Neuronal stem cell (in vitro differentiated cells): ENCODE data around the gene CYP4X1.
"Not testable (repeated sequence)": the region's sequence is repeated elsewhere in the genome, so short reads cannot be mapped to it uniquely, and the experiment has no call there.

Source experiments
- DNase-seq: peaks from one replicate; pipeline ENCODE4 v3.0.0-alpha.2; 2013; ENCODE audit warnings: low spot score
- H2AFZ ChIP-seq: one replicate; pipeline ENCODE4 v1.6.1; 2013; ENCODE audit warnings: mild to moderate bottlenecking, low read length, inconsistent platforms
- H2AK5ac ChIP-seq: 2 replicates; pipeline ENCODE4 v1.6.1; 2013; ENCODE audit warnings: low read depth, mild to moderate bottlenecking, inconsistent platforms, low read length, moderate library complexity, mixed read lengths
- H2BK120ac ChIP-seq: 2 replicates; pipeline ENCODE4 v1.6.1; 2013; ENCODE audit warnings: low read depth, mild to moderate bottlenecking, inconsistent platforms, low read length, moderate library complexity, mixed read lengths
- H2BK12ac ChIP-seq: one replicate; pipeline ENCODE4 v1.6.1; 2013; ENCODE audit warnings: low read length, inconsistent platforms
- H2BK15ac ChIP-seq: 2 replicates; pipeline ENCODE4 v1.6.1; 2013; ENCODE audit warnings: mild to moderate bottlenecking, low read length, inconsistent platforms, mixed read lengths
- H2BK5ac ChIP-seq: one replicate; pipeline ENCODE4 v1.6.1; 2013; ENCODE audit warnings: inconsistent platforms, mild to moderate bottlenecking, low read length, moderate library complexity
- H3K14ac ChIP-seq: one replicate; pipeline ENCODE4 v1.6.1; 2013; ENCODE audit warnings: low read length, inconsistent platforms
- H3K18ac ChIP-seq: 2 replicates; pipeline ENCODE4 v1.6.1; 2013; ENCODE audit warnings: low read length, inconsistent platforms
- H3K23ac ChIP-seq: 2 replicates; pipeline ENCODE4 v1.6.1; 2013; ENCODE audit warnings: low read depth, mild to moderate bottlenecking, mixed read lengths, low read length, inconsistent platforms; ENCODE audit not compliant: poor library complexity
- H3K27ac ChIP-seq: replicated peaks from 3 replicates; pipeline ENCODE4 v1.5.1; 2013; ENCODE audit warnings: low read length, inconsistent platforms
- H3K27me3 ChIP-seq, 3 experiments: 2 replicates each; pipeline ENCODE4 v1.6.1; 2013; ENCODE audit warnings: low read length in 3 of 3, mild to moderate bottlenecking in 2 of 3, inconsistent platforms in 1 of 3, low read depth in 1 of 3, mixed read lengths in 1 of 3, moderate library complexity in 1 of 3; ENCODE audit not compliant: control insufficient read depth in 3 of 3, insufficient read depth in 3 of 3
- H3K36me3 ChIP-seq, 2 donors: replicated peaks in 1 of 2; 2 replicates each; pipeline ENCODE4 v1.6.1; 2013; ENCODE audit warnings: low read length in 2 of 2; ENCODE audit not compliant: control insufficient read depth in 2 of 2, insufficient read depth in 2 of 2
- H3K4ac ChIP-seq: 2 replicates; pipeline ENCODE4 v1.6.1; 2013; ENCODE audit warnings: inconsistent platforms, mild to moderate bottlenecking, low read length, moderate library complexity
- H3K4me1 ChIP-seq, 2 donors: 1 replicate in 1 of 2; 2 replicates in 1 of 2; pipeline ENCODE4 v1.6.1; 2013; ENCODE audit warnings: low read length in 2 of 2, low read depth in 1 of 2; ENCODE audit not compliant: control insufficient read depth in 2 of 2, insufficient read depth in 1 of 2
- H3K4me2 ChIP-seq: one replicate; pipeline ENCODE4 v1.6.1; 2013; ENCODE audit warnings: mild to moderate bottlenecking, low read length, inconsistent platforms; ENCODE audit not compliant: insufficient read depth, poor library complexity, severe bottlenecking
- H3K4me3 ChIP-seq, 2 donors: 2 replicates each; pipeline ENCODE4 v1.5.1; 2013; ENCODE audit warnings: low read length in 2 of 2, mild to moderate bottlenecking in 2 of 2, inconsistent platforms in 1 of 2, moderate library complexity in 1 of 2
- H3K79me1 ChIP-seq: one replicate; pipeline ENCODE4 v1.6.1; 2013; ENCODE audit warnings: low read depth, mild to moderate bottlenecking, inconsistent platforms, low read length, moderate library complexity
- H3K9ac ChIP-seq: one replicate; pipeline ENCODE4 v1.6.1; 2013; ENCODE audit warnings: mild to moderate bottlenecking, low read depth, low read length, inconsistent platforms; ENCODE audit not compliant: poor library complexity
- H3K9me3 ChIP-seq, 2 donors: replicated peaks in 1 of 2; 2 replicates each; pipeline versions ENCODE3 to v1.6.1; 2013; ENCODE audit warnings: low read length in 2 of 2, mild to moderate bottlenecking in 2 of 2, inconsistent platforms in 1 of 2, low read depth in 1 of 2, mixed read lengths in 1 of 2, moderate library complexity in 1 of 2; ENCODE audit not compliant: control insufficient read depth in 2 of 2, insufficient read depth in 1 of 2
- H4K8ac ChIP-seq: one replicate; pipeline ENCODE4 v1.6.1; 2013; ENCODE audit warnings: low read depth, mild to moderate bottlenecking, inconsistent platforms, low read length, moderate library complexity
- H4K91ac ChIP-seq: one replicate; pipeline ENCODE4 v1.6.1; 2013; ENCODE audit warnings: low read length, low read depth, mild to moderate bottlenecking, inconsistent platforms; ENCODE audit not compliant: poor library complexity
- WGBS, 2 donors: extraction: QIAGEN DNeasy Blood & Tissue Kit; methylation state at CpG; one replicate each; pipeline ENCODE4 v1.1.7; 2013; ENCODE audit warnings: missing lambda C conversion rate in 2 of 2, mixed read lengths in 1 of 2; ENCODE audit not compliant: insufficient read length in 2 of 2, insufficient replicate concordance in 1 of 2; ENCODE audit errors: extremely low coverage in 2 of 2; 5-methylcytosine and 5-hydroxymethylcytosine counted together

The CYP4X1 gene

GRCh38 chr1:46990541-46990940 lies 32.9 kb upstream of the CYP4X1 start:
- not testable (repeated sequence) for H3K4me3 ChIP-seq

DNA sequence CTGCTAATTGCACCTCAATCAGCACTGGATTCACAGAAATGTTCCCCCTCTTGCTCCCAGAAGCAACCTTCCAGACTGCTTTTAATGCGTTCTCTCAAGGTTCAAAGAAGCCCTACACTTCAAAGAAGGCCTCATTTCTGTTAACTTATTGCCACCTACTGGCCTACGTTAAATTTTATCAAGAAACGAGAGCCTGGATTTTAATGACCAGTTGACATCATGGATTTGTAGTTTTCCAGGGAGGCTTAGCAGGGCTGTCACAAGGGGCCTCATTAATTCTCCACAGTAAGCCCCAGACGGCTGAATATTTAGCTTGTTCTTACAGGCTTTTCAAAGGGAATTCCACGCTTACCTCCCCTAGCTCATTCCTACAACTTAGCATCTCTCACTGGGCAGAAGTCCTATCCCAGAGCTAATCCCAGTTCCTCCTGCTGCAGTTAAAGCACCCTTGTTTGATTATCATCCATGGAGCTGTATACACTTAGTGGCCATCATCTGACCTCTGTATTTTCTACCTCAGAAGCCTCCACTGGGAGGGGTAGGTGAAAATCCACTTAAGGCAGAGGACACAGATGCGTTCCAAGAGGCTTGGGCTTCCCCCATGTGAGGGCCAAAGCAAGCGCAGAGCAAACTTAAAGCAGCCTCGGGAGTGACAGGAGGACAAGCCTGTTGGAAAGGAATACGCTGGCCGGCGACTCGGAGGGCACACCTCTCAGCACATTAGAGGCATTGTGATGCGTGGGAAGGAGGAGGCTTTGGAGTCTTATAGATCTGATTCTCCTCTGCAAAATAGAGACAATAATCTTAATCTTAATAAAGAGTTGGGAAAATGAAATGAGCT lies 32.2 kb upstream of the CYP4X1 start:
- no CpG with 5 or more reads among the region's 13 CpGs for WGBS, 2 donors
- DNase-seq: peak; percentile 36

More at GRCh38 chr1:46990541-46990940, 32.9 kb upstream of the CYP4X1 start:
- H3K4me1 ChIP-seq, H3K14ac ChIP-seq, H4K91ac ChIP-seq, H3K23ac ChIP-seq, H3K4me2 ChIP-seq, H2AFZ ChIP-seq, H2BK12ac ChIP-seq, H3K9ac ChIP-seq, H3K27ac ChIP-seq, H2BK120ac ChIP-seq, H3K4ac ChIP-seq, H2BK15ac ChIP-seq, H4K8ac ChIP-seq, H3K18ac ChIP-seq, H2AK5ac ChIP-seq, H2BK5ac ChIP-seq, H3K36me3 ChIP-seq, H3K79me1 ChIP-seq, H3K27me3 ChIP-seq, DNase-seq, H3K9me3 ChIP-seq: not testable (repeated sequence)
- no CpG with 5 or more reads among the region's 2 CpGs for WGBS, 2 donors

DNA sequence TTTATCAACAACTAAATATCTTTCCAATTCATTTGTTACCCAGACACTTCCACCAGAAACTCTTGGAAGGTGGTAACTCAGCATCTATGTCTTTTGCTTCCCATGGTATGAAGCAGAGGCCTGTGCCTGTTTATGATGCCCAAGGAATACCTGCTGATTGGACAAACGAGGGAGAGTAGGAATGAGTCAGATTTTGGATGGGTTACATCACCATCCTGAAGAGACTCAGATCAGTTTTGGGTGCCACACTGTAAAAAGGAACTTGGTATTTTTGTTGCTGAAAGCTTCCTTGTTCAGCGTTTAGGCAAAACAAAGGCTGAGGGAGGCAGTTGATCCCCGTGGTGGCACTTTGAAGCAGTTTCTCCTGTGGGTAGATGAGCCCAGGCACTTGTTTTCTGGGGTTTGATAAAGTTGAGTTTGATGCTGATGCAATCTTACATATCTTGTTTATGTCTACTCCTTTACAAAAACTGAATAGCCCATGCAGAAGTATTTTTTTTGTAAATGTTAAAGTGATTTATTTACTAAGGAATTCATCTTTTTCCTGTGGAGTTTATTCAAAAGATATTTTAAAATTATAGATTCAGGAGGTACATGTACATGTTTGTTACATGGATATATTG lies 26.7 kb upstream of the CYP4X1 start:
- DNase-seq: no peak
- Histone ChIP-seq H2BK5ac (no peak overlapping the region), H4K8ac (no peak overlapping the region), H3K23ac (no peak overlapping the region), H2BK15ac (no peak overlapping the region), H3K14ac (no peak overlapping the region), H3K4me3 (no peak overlapping the region), H3K27me3 (peaks cover 0 to 5% (median 0%) of the 10 kb centered on the region in 3 experiments), H3K36me3 (no peaks in the 10 kb centered on the region), H2AFZ (no peak overlapping the region), H4K91ac (no peak overlapping the region), H3K9me3 (peaks cover 0 to 4% of the 10 kb centered on the region in 2 donors), H3K79me1 (no peaks in the 10 kb centered on the region), H2BK120ac (no peak overlapping the region), H3K4me1 (no peaks in the 10 kb centered on the region), H2BK12ac (no peak overlapping the region), H2AK5ac (no peak overlapping the region), H3K9ac (no peak overlapping the region), H3K4me2 (no peak overlapping the region), H3K18ac (no peak overlapping the region), H3K4ac (no peak overlapping the region), H3K27ac (no peak overlapping the region)
- WGBS, 2 donors: no CpG with 5 or more reads among the region's 3 CpGs

More for the DNA sequence above, 32.2 kb upstream of the CYP4X1 start:
- Histone ChIP-seq H3K4me3 (no peak overlapping the region), H3K9ac (no peak overlapping the region), H2AK5ac (no peak overlapping the region), H3K27me3 (no peaks in the 10 kb centered on the region), H2BK5ac (no peak overlapping the region), H3K36me3 (no peaks in the 10 kb centered on the region), H4K8ac (no peak overlapping the region), H3K4me2 (no peak overlapping the region), H2BK15ac (no peak overlapping the region), H4K91ac (no peak overlapping the region), H3K79me1 (no peaks in the 10 kb centered on the region), H3K23ac (no peak overlapping the region), H2BK120ac (no peak overlapping the region), H2BK12ac (no peak overlapping the region), H3K9me3 (peaks cover 0 to 4% of the 10 kb centered on the region in 2 donors), H3K14ac (no peak overlapping the region), H3K4ac (no peak overlapping the region), H3K27ac (no peak overlapping the region), H3K18ac (no peak overlapping the region), H3K4me1 (peaks cover 0 to 3% of the 10 kb centered on the region in 2 donors), H2AFZ (no peak overlapping the region)

- no peak for DNase-seq
- Histone ChIP-seq H3K4me1 (no peaks in the 10 kb centered on the region), H3K9ac (no peak overlapping the region), H3K4ac (no peak overlapping the region), H3K23ac (no peak overlapping the region), H4K91ac (no peak overlapping the region), H3K79me1 (no peaks in the 10 kb centered on the region), H2AK5ac (no peak overlapping the region), H3K36me3 (no peaks in the 10 kb centered on the region), H3K27ac (no peak overlapping the region), H2BK15ac (no peak overlapping the region), H2AFZ (no peak overlapping the region), H2BK12ac (no peak overlapping the region), H3K9me3 (no peaks in the 10 kb centered on the region), H3K14ac (no peak overlapping the region), H3K4me3 (no peak overlapping the region), H2BK5ac (no peak overlapping the region), H3K4me2 (no peak overlapping the region), H3K18ac (no peak overlapping the region), H4K8ac (no peak overlapping the region), H2BK120ac (no peak overlapping the region), H3K27me3 (peaks cover 0 to 5% (median 0%) of the 10 kb centered on the region in 3 experiments)
- no CpG with 5 or more reads among the region's 1 CpG for WGBS, 2 donors
These were observed 21.3 kb upstream of the CYP4X1 start for GRCh38 chr1:47002211-47002610.
